Smooth muscle cell (in vitro differentiated cells): ENCODE measurements around the gene BRD1. TPM values are rescaled to one million over a fixed set of nuclear protein-coding genes. Genes with fewer than 3 reads are reported as not detected.

Experiments used
- DNase-seq: peaks from one replicate; lab custom pipeline; 2025; ENCODE audit not compliant: unreplicated experiment; lab: John Stamatoyannopoulos, UW
- H2AFZ ChIP-seq: fragments of 200-600 bp; sonication (generic); 2 replicates; pipeline ENCODE4 v1.6.0; 2016; ENCODE audit warnings: antibody characterized with exemption, low read depth, mild to moderate bottlenecking
- H3F3A ChIP-seq: fragments of 200-600 bp; sonication (generic); 2 replicates; pipeline ENCODE4 v1.6.0; 2017; ENCODE audit warnings: antibody characterized with exemption, low read depth
- H3K27ac ChIP-seq: fragments of 200-600 bp; sonication (generic); 2 replicates; pipeline ENCODE4 v1.5.1; 2016; ENCODE audit warnings: low read depth, mild to moderate bottlenecking
- H3K27me3 ChIP-seq: fragments of 200-600 bp; sonication (generic); 2 replicates; pipeline ENCODE4 v1.6.1; 2016; ENCODE audit warnings: low read depth, mild to moderate bottlenecking
- H3K36me3 ChIP-seq: fragments of 200-600 bp; sonication (generic); 2 replicates; pipeline ENCODE4 v1.5.1; 2016; ENCODE audit warnings: low read depth
- H3K4me1 ChIP-seq: fragments of 200-600 bp; sonication (generic); 2 replicates; pipeline ENCODE4 v1.5.1; 2016; ENCODE audit warnings: low read depth
- H3K4me2 ChIP-seq: fragments of 200-600 bp; sonication (generic); 2 replicates; pipeline ENCODE4 v1.6.0; 2016; ENCODE audit warnings: mild to moderate bottlenecking
- H3K4me3 ChIP-seq: fragments of 200-600 bp; sonication (generic); 2 replicates; pipeline ENCODE4 v1.5.1; 2016; ENCODE audit warnings: mild to moderate bottlenecking
- H3K79me2 ChIP-seq: fragments of 200-600 bp; sonication (generic); 2 replicates; pipeline ENCODE4 v1.6.0; 2016; ENCODE audit warnings: low read depth, mild to moderate bottlenecking
- H3K9ac ChIP-seq: fragments of 200-600 bp; sonication (generic); 2 replicates; pipeline ENCODE4 v1.6.0; 2016; ENCODE audit warnings: low read depth
- H3K9me3 ChIP-seq: fragments of 200-600 bp; sonication (generic); replicated peaks from 2 replicates; pipeline ENCODE4 v1.5.1; 2016; ENCODE audit warnings: low read depth
- H4K20me1 ChIP-seq: fragments of 200-600 bp; sonication (generic); 2 replicates; pipeline ENCODE4 v1.6.0; 2016; ENCODE audit warnings: low read depth
- WGBS: methylation state at CpG from one replicate; pipeline ENCODE4 v1.1.7; 2016; ENCODE audit warnings: low lambda C conversion rate; 5-methylcytosine and 5-hydroxymethylcytosine counted together
- polyA plus RNA-seq: library from polyadenylated mRNA; unstranded; fragments of >200 nt; fragmentation: Nextera tagmentation; extraction: Ambion mirVana; gene quantifications from 2 replicates; pipeline ENCODE4 v1.2.1, GENCODE V29; 2016
- total RNA-seq: library from RNA; depleted of rRNA; stranded (reverse); fragments of >200 nt; gene quantifications from 2 replicates; pipeline ENCODE4 v1.2.3, GENCODE V29; 2014
- TF ChIP-seq, protein P1 (sequence below): fragments of 200-600 bp; sonication (generic); IDR thresholded peaks from 2 replicates; pipeline ENCODE4 v1.5.1; 2017; ENCODE audit warnings: borderline replicate concordance, mild to moderate bottlenecking, antibody characterized with exemption; ENCODE audit not compliant: insufficient read depth, poor library complexity, severe bottlenecking

BRD1 gene
- total and polyA plus RNA-seq, 2 experiments from 2014 or later, result 15.0 to 20.5 TPM

DNA sequence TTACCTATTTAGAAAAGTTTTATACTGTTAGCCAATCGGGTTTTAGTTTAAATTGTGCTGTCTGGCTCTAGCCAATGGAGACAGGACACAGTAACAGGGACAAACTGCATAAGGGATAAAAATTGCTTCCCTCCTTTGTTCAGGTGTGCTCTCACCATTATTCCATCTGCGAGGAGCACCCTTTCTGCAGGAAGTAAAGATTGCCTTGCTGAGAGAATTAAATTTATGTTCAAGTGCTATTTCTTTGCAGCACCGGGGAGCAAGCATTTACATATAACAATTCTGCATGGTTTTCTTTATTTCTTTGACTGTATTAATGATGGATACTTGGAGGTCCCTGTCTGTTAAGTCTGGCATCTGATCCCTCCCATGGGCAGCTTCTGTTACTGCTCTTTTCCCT lies 80.5 kb downstream of the BRD1 start:
- no peaks in the 10 kb centered on the region for H3K36me3 ChIP-seq
- no peak overlapping the region for H3K4me2 ChIP-seq
- peaks cover 8% of the 10 kb centered on the region for H3K9me3 ChIP-seq
- H3F3A ChIP-seq, result no peaks in the 10 kb centered on the region
- H2AFZ ChIP-seq, result no peak overlapping the region
- H4K20me1 ChIP-seq, result no peaks in the 10 kb centered on the region
- no peaks in the 10 kb centered on the region for H3K27me3 ChIP-seq
- no peak overlapping the region for H3K9ac ChIP-seq
- no peak for DNase-seq
- H3K4me3 ChIP-seq, result no peak overlapping the region
- 86% methylated on average over 3 of the region's 3 CpGs for WGBS
- TF ChIP-seq, protein P1, sequence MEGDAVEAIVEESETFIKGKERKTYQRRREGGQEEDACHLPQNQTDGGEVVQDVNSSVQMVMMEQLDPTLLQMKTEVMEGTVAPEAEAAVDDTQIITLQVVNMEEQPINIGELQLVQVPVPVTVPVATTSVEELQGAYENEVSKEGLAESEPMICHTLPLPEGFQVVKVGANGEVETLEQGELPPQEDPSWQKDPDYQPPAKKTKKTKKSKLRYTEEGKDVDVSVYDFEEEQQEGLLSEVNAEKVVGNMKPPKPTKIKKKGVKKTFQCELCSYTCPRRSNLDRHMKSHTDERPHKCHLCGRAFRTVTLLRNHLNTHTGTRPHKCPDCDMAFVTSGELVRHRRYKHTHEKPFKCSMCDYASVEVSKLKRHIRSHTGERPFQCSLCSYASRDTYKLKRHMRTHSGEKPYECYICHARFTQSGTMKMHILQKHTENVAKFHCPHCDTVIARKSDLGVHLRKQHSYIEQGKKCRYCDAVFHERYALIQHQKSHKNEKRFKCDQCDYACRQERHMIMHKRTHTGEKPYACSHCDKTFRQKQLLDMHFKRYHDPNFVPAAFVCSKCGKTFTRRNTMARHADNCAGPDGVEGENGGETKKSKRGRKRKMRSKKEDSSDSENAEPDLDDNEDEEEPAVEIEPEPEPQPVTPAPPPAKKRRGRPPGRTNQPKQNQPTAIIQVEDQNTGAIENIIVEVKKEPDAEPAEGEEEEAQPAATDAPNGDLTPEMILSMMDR, result no peak
- no peaks in the 10 kb centered on the region for H3K79me2 ChIP-seq
- no peak overlapping the region for H3K27ac ChIP-seq
- peaks cover 9% of the 10 kb centered on the region for H3K4me1 ChIP-seq

DNA sequence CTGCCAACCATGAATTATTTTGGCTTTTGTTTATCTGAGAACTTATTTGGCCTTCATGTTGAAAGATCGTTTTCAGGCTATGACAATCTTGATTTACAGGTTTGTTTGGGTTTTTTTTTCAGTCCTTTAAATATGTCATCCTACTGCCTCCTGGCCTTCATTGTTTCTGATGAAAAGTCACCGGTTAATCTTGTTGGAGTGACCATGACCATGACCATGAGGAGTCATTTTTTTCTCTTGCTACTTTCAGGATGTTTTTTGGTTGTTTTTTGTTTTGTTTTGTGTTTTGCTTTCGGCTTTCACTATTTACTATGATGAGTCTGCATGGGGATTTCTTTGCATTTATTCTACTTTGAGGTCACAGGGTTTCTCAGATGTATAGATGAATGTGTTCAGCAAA lies 81.6 kb downstream of the BRD1 start:
- Histone ChIP-seq H3K27ac (no peak overlapping the region), H2AFZ (no peak overlapping the region), H3K79me2 (no peaks in the 10 kb centered on the region), H3K9ac (no peak overlapping the region), H3F3A (no peaks in the 10 kb centered on the region), H3K4me2 (no peak overlapping the region), H3K9me3 (peaks cover 8% of the 10 kb centered on the region), H3K4me3 (no peak overlapping the region), H3K27me3 (no peaks in the 10 kb centered on the region), H3K36me3 (no peaks in the 10 kb centered on the region), H4K20me1 (no peaks in the 10 kb centered on the region), H3K4me1 (peaks cover 9% of the 10 kb centered on the region)
- TF ChIP-seq, protein P1, result no peak
- WGBS, result 82% methylated on average over 3 of the region's 3 CpGs
- DNase-seq, result no peak

- Histone ChIP-seq H3K27me3 (no peaks in the 10 kb centered on the region), H3K27ac (no peak overlapping the region), H3K9me3 (peaks cover 8% of the 10 kb centered on the region), H3K36me3 (no peaks in the 10 kb centered on the region), H3K4me3 (no peak overlapping the region), H3K4me2 (no peak overlapping the region), H4K20me1 (no peaks in the 10 kb centered on the region), H3K9ac (no peak overlapping the region), H3F3A (no peaks in the 10 kb centered on the region), H3K4me1 (no peaks in the 10 kb centered on the region), H2AFZ (no peak overlapping the region), H3K79me2 (no peaks in the 10 kb centered on the region)
- TF ChIP-seq, protein P1, result no peak
- 77% methylated on average over 7 of the region's 7 CpGs for WGBS
- no peak for DNase-seq
Measured at GRCh38 chr22:49740242-49740641, 87.4 kb downstream of the BRD1 start.

DNA sequence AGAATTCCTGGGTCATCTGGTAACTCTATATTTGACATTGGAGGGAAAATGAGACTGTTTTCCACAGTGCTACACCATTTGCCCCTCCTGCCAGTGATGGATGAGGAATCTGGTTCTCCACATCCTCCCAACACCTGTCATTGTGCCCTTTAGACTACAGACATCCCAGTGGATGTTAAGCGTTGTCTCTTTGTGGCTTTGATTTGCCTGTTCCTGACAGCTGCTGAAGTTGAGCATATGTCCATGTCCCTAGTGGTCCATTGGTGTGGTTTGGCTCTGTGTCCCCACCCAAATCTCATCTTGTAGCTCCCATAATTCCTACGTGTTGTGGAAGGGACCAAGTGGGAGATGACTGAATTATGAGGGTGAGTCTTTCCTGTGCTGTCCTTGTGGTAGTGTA lies 88.5 kb downstream of the BRD1 start:
- Histone ChIP-seq H3K27ac (no peak overlapping the region), H3K36me3 (no peaks in the 10 kb centered on the region), H3K4me3 (no peak overlapping the region), H3K9me3 (peaks cover 3% of the 10 kb centered on the region), H3K4me2 (no peak overlapping the region), H3K79me2 (no peaks in the 10 kb centered on the region), H3K4me1 (no peaks in the 10 kb centered on the region), H3K27me3 (no peaks in the 10 kb centered on the region), H3F3A (no peaks in the 10 kb centered on the region), H4K20me1 (no peaks in the 10 kb centered on the region), H2AFZ (no peak overlapping the region), H3K9ac (no peak overlapping the region)
- no peak for DNase-seq
- TF ChIP-seq, protein P1, result no peak
- WGBS, result 72% methylated on average over 2 of the region's 2 CpGs
